OCI-LY7 (cell line): ENCODE data around the gene MAPK8IP2. TPM values are rescaled to one million over a fixed set of nuclear protein-coding genes. Genes with fewer than 3 reads are reported as not detected.

Experiments
- BruUV-seq: library from RNA; stranded (reverse); fragments of 400-500 nt; replicated peaks from 2 replicates; lab custom pipeline; 2021; lab: Mats Ljungman, UMichigan
- CTCF ChIA-PET: fragments of 300-600 bp; sonication (Branson Sonifier 250); formaldehyde crosslinking; loops from one replicate; lab custom pipeline; 2022; ENCODE audit warnings: antibody characterized with exemption; ENCODE audit not compliant: unreplicated experiment; lab: Charles Lee
- POLR2A ChIA-PET: fragments of 300-600 bp; sonication (Branson Sonifier 250); formaldehyde crosslinking; loops from one replicate; lab custom pipeline; 2022; ENCODE audit warnings: antibody characterized with exemption; lab: Charles Lee
- DNase-seq: peaks from one replicate; pipeline ENCODE4 v3.0.0-alpha.2; 2015; ENCODE audit warnings: low spot score
- H2AFZ ChIP-seq: fragments of 200-600 bp; sonication (generic), shearing (Covaris generic); 2 replicates; pipeline ENCODE4 v1.6.1; 2014; ENCODE audit warnings: mild to moderate bottlenecking, antibody characterized with exemption, low read length, moderate library complexity
- H3K27ac ChIP-seq: fragments of 200-600 bp; sonication (generic); 2 replicates; pipeline ENCODE4 v1.5.1; 2014; ENCODE audit warnings: mixed run types, low read depth, mild to moderate bottlenecking, moderate library complexity, low read length, inconsistent platforms; ENCODE audit not compliant: poor library complexity, severe bottlenecking
- H3K36me3 ChIP-seq: fragments of 200-600 bp; sonication (generic); 2 replicates; pipeline ENCODE4 v1.6.1; 2014; ENCODE audit warnings: mild to moderate bottlenecking, antibody characterized with exemption, low read length, moderate library complexity, mixed read lengths; ENCODE audit not compliant: insufficient read depth
- H3K4me1 ChIP-seq: fragments of 200-600 bp; sonication (generic); 2 replicates; pipeline ENCODE4 v1.5.1; 2014; ENCODE audit warnings: mild to moderate bottlenecking, low read length; ENCODE audit not compliant: insufficient read depth, poor library complexity, severe bottlenecking
- H3K4me2 ChIP-seq: fragments of 200-600 bp; sonication (generic); 2 replicates; pipeline ENCODE4 v1.6.1; 2014; ENCODE audit warnings: mild to moderate bottlenecking, low read length
- H3K4me3 ChIP-seq: fragments of 200-600 bp; sonication (generic); 2 replicates; pipeline ENCODE4 v1.5.1; 2014; ENCODE audit warnings: mild to moderate bottlenecking, low read depth, low read length; ENCODE audit not compliant: poor library complexity, severe bottlenecking
- H3K79me2 ChIP-seq: fragments of 200-600 bp; sonication (generic); 2 replicates; pipeline ENCODE4 v1.6.1; 2016; ENCODE audit warnings: low read depth, mild to moderate bottlenecking, low read length, moderate library complexity, mixed read lengths; ENCODE audit not compliant: insufficient read depth
- H3K9me2 ChIP-seq: fragments of 200-600 bp; sonication (generic); 2 replicates; pipeline ENCODE4 v1.6.1; 2016; ENCODE audit warnings: mild to moderate bottlenecking, low read length, mixed read lengths; ENCODE audit not compliant: insufficient read depth
- H3K9me3 ChIP-seq: fragments of 200-600 bp; sonication (generic); 2 replicates; pipeline ENCODE4 v1.6.1; 2014; ENCODE audit warnings: mild to moderate bottlenecking, mixed run types, low read length, mixed read lengths
- H4K20me1 ChIP-seq: fragments of 200-600 bp; sonication (generic); 2 replicates; pipeline ENCODE4 v1.6.1; 2014; ENCODE audit warnings: mild to moderate bottlenecking, antibody characterized with exemption, low read length, moderate library complexity, mixed read lengths; ENCODE audit not compliant: insufficient read depth
- EZH2phosphoT487 ChIP-seq: fragments of 200-600 bp; sonication (generic); IDR thresholded peaks from 2 replicates; pipeline ENCODE4 v1.6.1; 2018; ENCODE audit warnings: low read depth, borderline replicate concordance, mild to moderate bottlenecking, mixed run types, antibody characterized with exemption, low read length, moderate library complexity, mixed read lengths
- intact Hi-C: fragments of 100-400 bp; cut with micrococcal nuclease; formaldehyde crosslinking; loops from one replicate; pipeline ENCODE4 v1.10.0; 2022; ENCODE audit not compliant: unreplicated experiment
- total RNA-seq, 2 experiments: library from RNA; depleted of rRNA in 1 of 2; stranded (reverse); fragments of >200 nt in 1 of 2; shearing (Covaris generic) in 1 of 2; gene quantifications; 2 replicates each; pipeline ENCODE4 v1.2.3, GENCODE V29; 2014 to 2022
- TF ChIP-seq, protein P1 (sequence below): fragments of 200-600 bp; sonication (generic); conservative IDR thresholded peaks from 2 replicates; pipeline ENCODE4 v1.5.1; 2014; ENCODE audit warnings: mild to moderate bottlenecking, antibody characterized with exemption, low read length, moderate library complexity, mixed read lengths

Gene MAPK8IP2
- total RNA-seq, 2 experiments from 2014 or later, result 0.54 to 2.2 TPM

DNA sequence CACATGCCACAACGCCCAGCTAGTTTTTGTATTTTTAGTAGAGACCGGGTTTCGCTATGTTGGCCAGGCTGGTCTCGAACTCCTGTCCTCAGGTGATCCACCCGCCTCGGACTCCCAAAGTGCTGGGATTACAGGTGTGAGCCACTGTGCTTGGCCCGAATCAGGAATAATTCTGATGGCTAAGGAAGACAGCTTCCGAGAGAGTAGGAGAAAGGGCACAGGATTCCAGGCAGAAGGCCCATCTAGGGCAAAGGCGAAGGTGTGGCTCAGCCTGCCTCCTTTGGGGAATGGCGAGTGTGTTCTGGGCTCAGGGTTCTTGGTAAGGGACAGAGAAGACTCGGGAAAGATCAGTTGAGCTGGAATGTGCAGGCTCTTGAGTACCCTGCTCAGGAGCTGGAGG, 36.3 kb upstream of the MAPK8IP2 start:
- DNase-seq, result no peak
- H3K79me2 ChIP-seq, result no peaks in the 10 kb centered on the region
- no peaks in the 10 kb centered on the region for H4K20me1 ChIP-seq
- H3K27ac ChIP-seq, result no peak overlapping the region
- H3K9me2 ChIP-seq, result no peaks in the 10 kb centered on the region
- no peak overlapping the region for H2AFZ ChIP-seq
- CTCF ChIA-PET, result no interaction called here
- no peaks in the 10 kb centered on the region for H3K9me3 ChIP-seq
- no peak overlapping the region for H3K4me3 ChIP-seq
- peaks cover 6% of the 10 kb centered on the region for H3K4me1 ChIP-seq
- intact Hi-C loops, result no loop called here
- TF ChIP-seq EZH2phosphoT487, result no peak
- TF ChIP-seq, protein P1, sequence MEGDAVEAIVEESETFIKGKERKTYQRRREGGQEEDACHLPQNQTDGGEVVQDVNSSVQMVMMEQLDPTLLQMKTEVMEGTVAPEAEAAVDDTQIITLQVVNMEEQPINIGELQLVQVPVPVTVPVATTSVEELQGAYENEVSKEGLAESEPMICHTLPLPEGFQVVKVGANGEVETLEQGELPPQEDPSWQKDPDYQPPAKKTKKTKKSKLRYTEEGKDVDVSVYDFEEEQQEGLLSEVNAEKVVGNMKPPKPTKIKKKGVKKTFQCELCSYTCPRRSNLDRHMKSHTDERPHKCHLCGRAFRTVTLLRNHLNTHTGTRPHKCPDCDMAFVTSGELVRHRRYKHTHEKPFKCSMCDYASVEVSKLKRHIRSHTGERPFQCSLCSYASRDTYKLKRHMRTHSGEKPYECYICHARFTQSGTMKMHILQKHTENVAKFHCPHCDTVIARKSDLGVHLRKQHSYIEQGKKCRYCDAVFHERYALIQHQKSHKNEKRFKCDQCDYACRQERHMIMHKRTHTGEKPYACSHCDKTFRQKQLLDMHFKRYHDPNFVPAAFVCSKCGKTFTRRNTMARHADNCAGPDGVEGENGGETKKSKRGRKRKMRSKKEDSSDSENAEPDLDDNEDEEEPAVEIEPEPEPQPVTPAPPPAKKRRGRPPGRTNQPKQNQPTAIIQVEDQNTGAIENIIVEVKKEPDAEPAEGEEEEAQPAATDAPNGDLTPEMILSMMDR, result no peak
- H3K36me3 ChIP-seq, result peaks cover 20% of the 10 kb centered on the region
- H3K4me2 ChIP-seq, result no peak overlapping the region
- BruUV-seq, result no TSS peak
- POLR2A ChIA-PET, result interaction anchor here (1.1 kb wide), 1 partner anchor 56 kb away, joined by 3 read pairs; no protein-coding TSS in a partner anchor

DNA sequence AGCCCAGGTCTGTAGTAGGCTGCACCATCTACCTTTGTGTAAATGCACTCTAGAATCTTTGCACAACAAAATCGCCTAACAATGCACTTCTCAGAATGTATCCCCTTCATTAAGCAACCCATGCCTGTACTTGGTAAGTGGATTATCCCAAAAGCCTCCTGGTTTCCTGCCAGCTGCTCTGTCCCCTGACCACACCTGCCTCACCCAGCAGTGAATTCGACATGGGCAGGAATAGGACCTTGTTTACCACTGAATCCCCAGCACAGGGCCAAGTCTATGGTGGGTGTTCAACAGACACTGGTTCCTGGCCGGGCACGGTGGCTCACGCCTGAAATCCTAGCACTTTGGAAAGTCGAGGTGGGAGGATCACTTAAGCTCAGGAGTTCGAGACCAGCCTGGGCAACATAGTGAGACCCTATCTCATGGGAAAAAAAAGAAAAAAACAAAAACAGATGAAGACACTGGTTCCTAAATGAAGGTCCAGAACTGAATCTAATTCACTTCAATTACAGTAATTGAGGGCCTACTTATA, 32.8 kb upstream of the MAPK8IP2 start:
- intact Hi-C loops, result no loop called here
- Histone ChIP-seq H3K4me2 (no peak overlapping the region), H3K36me3 (peaks cover 55% of the 10 kb centered on the region), H3K4me1 (peaks cover 32% of the 10 kb centered on the region), H3K4me3 (no peak overlapping the region), H3K79me2 (no peaks in the 10 kb centered on the region), H3K27ac (no peak overlapping the region), H3K9me3 (no peaks in the 10 kb centered on the region), H2AFZ (no peak overlapping the region), H4K20me1 (no peaks in the 10 kb centered on the region), H3K9me2 (no peaks in the 10 kb centered on the region)
- ChIA-PET POLR2A (no interaction called here), CTCF (no interaction called here)
- TF ChIP-seq, protein P1, result no peak
- TF ChIP-seq EZH2phosphoT487, result no peak
- BruUV-seq, result no TSS peak
- no peak for DNase-seq

DNA sequence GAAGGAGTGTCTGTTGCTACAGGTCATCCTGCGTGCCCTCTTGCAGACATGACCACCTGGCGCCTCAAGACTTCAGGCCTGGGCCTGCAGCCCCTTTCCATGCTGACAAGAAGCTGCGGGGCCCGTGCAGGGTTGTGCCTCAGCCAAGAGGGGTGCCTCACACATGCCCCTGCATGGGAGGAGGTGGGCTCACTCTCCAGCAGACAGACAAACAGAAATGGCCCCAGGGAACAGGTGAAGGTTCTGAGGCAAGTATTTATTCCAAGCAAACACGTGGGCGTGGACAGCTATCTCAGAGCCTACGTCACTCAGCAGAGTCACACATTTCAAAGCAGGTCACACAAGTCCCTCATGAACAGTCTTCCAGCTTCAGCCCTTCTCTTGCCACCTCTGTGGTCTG, 32.0 kb upstream of the MAPK8IP2 start:
- TF ChIP-seq, protein P1, result no peak
- TF ChIP-seq EZH2phosphoT487, result no peak
- H3K9me3 ChIP-seq, result no peaks in the 10 kb centered on the region
- H3K4me3 ChIP-seq, result no peak overlapping the region
- H3K9me2 ChIP-seq, result no peaks in the 10 kb centered on the region
- no peaks in the 10 kb centered on the region for H4K20me1 ChIP-seq
- no peak overlapping the region for H3K4me2 ChIP-seq
- peaks cover 63% of the 10 kb centered on the region for H3K36me3 ChIP-seq
- H2AFZ ChIP-seq, result no peak overlapping the region
- ChIA-PET CTCF (interaction anchor here (0.6 kb wide), 1 partner anchor 52 kb away, joined by 3 read pairs; no protein-coding TSS in a partner anchor), POLR2A (no interaction called here)
- peaks cover 26% of the 10 kb centered on the region for H3K4me1 ChIP-seq
- intact Hi-C loops, result no loop called here
- H3K27ac ChIP-seq, result no peak overlapping the region
- H3K79me2 ChIP-seq, result no peaks in the 10 kb centered on the region
- no peak for DNase-seq
- no TSS peak for BruUV-seq
